ENCODE measurements around the gene ARHGEF2.
A peak's percentile ranks its signal among the peaks of the same experiment; 100 is the strongest.

ARHGEF2 gene

GRCh38 chr1:155978325-155978972 lies at the start of gene ARHGEF2:
Gene ARHGEF2, minus strand, starts transcription at chr1:155978547. Its CDS starts 120 bp downstream, at chr1:155978427.
- DNase-seq = peak; percentile 61

- no peak for DNase-seq
These were observed 48.2 kb upstream of the ARHGEF2 start for GRCh38 chr1:156026588-156026987.

GRCh38 chr1:156025876-156026275 lies 47.5 kb upstream of the ARHGEF2 start:
- DNase-seq = no peak

- DNase-seq = no peak
These were observed 46.5 kb upstream of the ARHGEF2 start for GRCh38 chr1:156024801-156025200.

- DNase-seq = no peak
These were observed 43.6 kb upstream of the ARHGEF2 start for GRCh38 chr1:156021954-156022353.

- DNase-seq = no peak
These were observed 42.7 kb upstream of the ARHGEF2 start for GRCh38 chr1:156021093-156021428.

GRCh38 chr1:156020293-156021092 lies 42.1 kb upstream of the ARHGEF2 start, which contains the start of gene SSR2:
Gene SSR2, minus strand, starts transcription at chr1:156020951. Its CDS starts 784 bp downstream, at chr1:156020167.
- DNase-seq = peak; percentile 93

GRCh38 chr1:156019946-156020292 lies 41.6 kb upstream of the ARHGEF2 start:
- DNase-seq = no peak

- no peak for DNase-seq
These were observed 36.5 kb upstream of the ARHGEF2 start for GRCh38 chr1:156014829-156015228.

GRCh38 chr1:156012051-156012817 lies 33.9 kb upstream of the ARHGEF2 start:
- no peak for DNase-seq

GRCh38 chr1:156009404-156009803 lies 31.1 kb upstream of the ARHGEF2 start:
- DNase-seq = no peak

GRCh38 chr1:156006666-156007376 lies 28.5 kb upstream of the ARHGEF2 start:
- DNase-seq = no peak

GRCh38 chr1:156004843-156005584 lies 26.7 kb upstream of the ARHGEF2 start:
- DNase-seq = no peak

- DNase-seq = no peak
These were observed 25.5 kb upstream of the ARHGEF2 start for GRCh38 chr1:156003923-156004188.

- no peak for DNase-seq
These were observed 24.0 kb upstream of the ARHGEF2 start for GRCh38 chr1:156002188-156002911.

GRCh38 chr1:156001662-156002171 lies 23.4 kb upstream of the ARHGEF2 start:
- DNase-seq = no peak

GRCh38 chr1:156001021-156001661 lies 22.8 kb upstream of the ARHGEF2 start:
- DNase-seq = no peak

GRCh38 chr1:155999964-156000363 lies 21.6 kb upstream of the ARHGEF2 start:
- DNase-seq = no peak

- no peak for DNase-seq
These were observed 17.8 kb upstream of the ARHGEF2 start for GRCh38 chr1:155996166-155996565.

- no peak for DNase-seq
These were observed 15.2 kb upstream of the ARHGEF2 start for GRCh38 chr1:155993595-155993994.
